ENCODE results near the gene LRP3. TPM values are rescaled to one million over a fixed set of nuclear protein-coding genes. Genes with fewer than 3 reads are reported as not detected.

The LRP3 gene
- total RNA-seq, 2 donors from 2014 or later = not detected

GRCh38 chr19:33235996-33236350 lies 41.8 kb downstream of the LRP3 start:
- no peaks in the 10 kb centered on the region for H3K36me3 Mint-ChIP-seq
- no peak overlapping the region for H3K27ac Mint-ChIP-seq
- ATAC-seq (no peak), DNase-seq (ENCODE audit: low spot score) (peak; percentile 48)
- H3K9me3 Mint-ChIP-seq = no peaks in the 10 kb centered on the region
- H3K4me3 Mint-ChIP-seq = no peak overlapping the region
- peaks cover 8 to 17% of the 10 kb centered on the region in 2 donors for H3K4me1 Mint-ChIP-seq (ENCODE audit: low read depth in 2 of 2)
- peaks cover under 1 to 2% of the 10 kb centered on the region in 2 donors for H3K27me3 Mint-ChIP-seq

- H3K36me3 Mint-ChIP-seq = no peaks in the 10 kb centered on the region
- H3K9me3 Mint-ChIP-seq = no peaks in the 10 kb centered on the region
- H3K4me1 Mint-ChIP-seq (ENCODE audit: low read depth in 2 of 2) = peaks cover 8 to 17% of the 10 kb centered on the region in 2 donors
- no peak overlapping the region for H3K27ac Mint-ChIP-seq
- H3K27me3 Mint-ChIP-seq = no peaks in the 10 kb centered on the region
- no peak overlapping the region for H3K4me3 Mint-ChIP-seq
- ATAC-seq = no peak
- peak; percentile 53 for DNase-seq (ENCODE audit: low spot score)
These were observed 42.7 kb downstream of the LRP3 start for GRCh38 chr19:33236696-33237390.

- DNase-seq (ENCODE audit: low spot score) (peak; percentile 28), ATAC-seq (no peak)
- H3K4me3 Mint-ChIP-seq = no peak overlapping the region
- H3K9me3 Mint-ChIP-seq = no peaks in the 10 kb centered on the region
- H3K36me3 Mint-ChIP-seq = no peaks in the 10 kb centered on the region
- no peaks in the 10 kb centered on the region for H3K27me3 Mint-ChIP-seq
- no peak overlapping the region for H3K27ac Mint-ChIP-seq
- peaks cover 11 to 17% of the 10 kb centered on the region in 2 donors for H3K4me1 Mint-ChIP-seq (ENCODE audit: low read depth in 2 of 2)
These were observed 44.5 kb downstream of the LRP3 start for GRCh38 chr19:33238481-33239149.

- H3K36me3 Mint-ChIP-seq = no peaks in the 10 kb centered on the region
- H3K4me1 Mint-ChIP-seq (ENCODE audit: low read depth in 2 of 2) = peaks cover 11 to 17% of the 10 kb centered on the region in 2 donors
- ATAC-seq (no peak), DNase-seq (ENCODE audit: low spot score) (no peak)
- H3K27ac Mint-ChIP-seq = no peak overlapping the region
- H3K27me3 Mint-ChIP-seq = no peaks in the 10 kb centered on the region
- H3K9me3 Mint-ChIP-seq = no peaks in the 10 kb centered on the region
- H3K4me3 Mint-ChIP-seq = no peak overlapping the region
These were observed 45.3 kb downstream of the LRP3 start for GRCh38 chr19:33239223-33239975.

- ATAC-seq = no peak
- Mint-ChIP-seq H3K9me3 (no peaks in the 10 kb centered on the region), H3K27ac (no peak overlapping the region), H3K4me1 (ENCODE audit: low read depth in 2 of 2) (peaks cover 11 to 13% of the 10 kb centered on the region in 2 donors), H3K27me3 (no peaks in the 10 kb centered on the region), H3K36me3 (no peaks in the 10 kb centered on the region), H3K4me3 (no peak overlapping the region)
- peak; percentile 26 for DNase-seq (ENCODE audit: low spot score)
These were observed 46.1 kb downstream of the LRP3 start for GRCh38 chr19:33240181-33240771.

- ATAC-seq (peak in 1 of 2 donors; percentile 4), DNase-seq (ENCODE audit: low spot score) (peak; percentile 56)
- no peaks in the 10 kb centered on the region for H3K36me3 Mint-ChIP-seq
- H3K4me3 Mint-ChIP-seq = no peak overlapping the region
- H3K27me3 Mint-ChIP-seq = no peaks in the 10 kb centered on the region
- no peak overlapping the region for H3K27ac Mint-ChIP-seq
- peaks cover 7 to 10% of the 10 kb centered on the region in 2 donors for H3K4me1 Mint-ChIP-seq (ENCODE audit: low read depth in 2 of 2)
- no peaks in the 10 kb centered on the region for H3K9me3 Mint-ChIP-seq
These were observed 47.0 kb downstream of the LRP3 start for GRCh38 chr19:33241091-33241529.

GRCh38 chr19:33241530-33242101 lies 47.5 kb downstream of the LRP3 start:
- H3K4me3 Mint-ChIP-seq = no peak overlapping the region
- no peaks in the 10 kb centered on the region for H3K9me3 Mint-ChIP-seq
- no peaks in the 10 kb centered on the region for H3K27me3 Mint-ChIP-seq
- peaks cover 7 to 10% of the 10 kb centered on the region in 2 donors for H3K4me1 Mint-ChIP-seq (ENCODE audit: low read depth in 2 of 2)
- peak; percentile 61 for DNase-seq (ENCODE audit: low spot score)
- ATAC-seq = peak; percentile 54 to 64
- H3K36me3 Mint-ChIP-seq = no peaks in the 10 kb centered on the region
- H3K27ac Mint-ChIP-seq = no peak overlapping the region

GRCh38 chr19:33242131-33242530 lies 48.0 kb downstream of the LRP3 start:
- Mint-ChIP-seq H3K9me3 (no peaks in the 10 kb centered on the region), H3K4me3 (no peak overlapping the region), H3K27me3 (no peaks in the 10 kb centered on the region), H3K36me3 (no peaks in the 10 kb centered on the region), H3K27ac (no peak overlapping the region), H3K4me1 (ENCODE audit: low read depth in 2 of 2) (peaks cover 7 to 10% of the 10 kb centered on the region in 2 donors)
- DNase-seq (ENCODE audit: low spot score) (peak; percentile 37), ATAC-seq (no peak)

GRCh38 chr19:33242911-33243310 lies 48.8 kb downstream of the LRP3 start:
- H3K27ac Mint-ChIP-seq = no peak overlapping the region

GRCh38 chr19:33245948-33246708 lies 52.0 kb downstream of the LRP3 start:
- Mint-ChIP-seq H3K27ac (no peak overlapping the region), H3K9me3 (no peaks in the 10 kb centered on the region), H3K4me1 (ENCODE audit: low read depth in 2 of 2) (peaks cover 0 to 3% of the 10 kb centered on the region in 2 donors), H3K36me3 (no peaks in the 10 kb centered on the region), H3K4me3 (no peak overlapping the region), H3K27me3 (no peaks in the 10 kb centered on the region)
- ATAC-seq = no peak
- DNase-seq (ENCODE audit: low spot score) = peak; percentile 38

More at GRCh38 chr19:33242911-33243310, 48.8 kb downstream of the LRP3 start:
- Mint-ChIP-seq H3K36me3 (no peaks in the 10 kb centered on the region), H3K27me3 (no peaks in the 10 kb centered on the region), H3K4me3 (no peak overlapping the region), H3K9me3 (no peaks in the 10 kb centered on the region), H3K4me1 (ENCODE audit: low read depth in 2 of 2) (peaks cover 7 to 10% of the 10 kb centered on the region in 2 donors)
- no peak for ATAC-seq
- DNase-seq (ENCODE audit: low spot score) = peak; percentile 35

- Mint-ChIP-seq H3K27ac (no peak overlapping the region), H3K36me3 (no peaks in the 10 kb centered on the region), H3K9me3 (no peaks in the 10 kb centered on the region), H3K4me1 (ENCODE audit: low read depth in 2 of 2) (peaks cover 0 to 3% of the 10 kb centered on the region in 2 donors), H3K4me3 (no peak overlapping the region), H3K27me3 (no peaks in the 10 kb centered on the region)
- ATAC-seq (no peak), DNase-seq (ENCODE audit: low spot score) (peak; percentile 51)
These were observed 52.7 kb downstream of the LRP3 start for GRCh38 chr19:33246709-33247440.

- H3K4me3 Mint-ChIP-seq = no peak overlapping the region
- DNase-seq (ENCODE audit: low spot score) (peak; percentile 38), ATAC-seq (no peak)
- no peaks in the 10 kb centered on the region for H3K36me3 Mint-ChIP-seq
- no peak overlapping the region for H3K27ac Mint-ChIP-seq
- no peaks in the 10 kb centered on the region for H3K9me3 Mint-ChIP-seq
- no peaks in the 10 kb centered on the region for H3K27me3 Mint-ChIP-seq
- H3K4me1 Mint-ChIP-seq (ENCODE audit: low read depth in 2 of 2) = peaks cover 0 to 3% of the 10 kb centered on the region in 2 donors
These were observed 53.3 kb downstream of the LRP3 start for GRCh38 chr19:33247441-33247819.

Measured in natural killer cell treated with Interleukin-12 subunit alpha and Interleukin-12 subunit beta and Interleukin-15 and Interleukin-18, amount 100 ng/mL, for 72 hours (primary cell).